ENCODE measurements around the gene DOP1A. TPM values are rescaled to one million over a fixed set of nuclear protein-coding genes. Genes with fewer than 3 reads are reported as not detected.

Gene DOP1A
- total and polyA plus RNA-seq, 2 of the 4 experiments (the other 2 are of a cell fraction) = 6.0 to 32.4 TPM

GRCh38 chr6:83096791-83097190 lies 29.3 kb downstream of the DOP1A start:
- ChIA-PET CTCF (interaction anchor here (1.0 kb wide), 1 partner anchor 119 kb away, joined by 3 read pairs; no protein-coding TSS in a partner anchor), POLR2A (ENCODE audit: unreplicated experiment) (no interaction called here)
- H3K36me3 ChIP-seq (ENCODE audit: control insufficient read depth, insufficient read depth, low read length) = no peaks in the 10 kb centered on the region
- intact Hi-C loops (cut with micrococcal nuclease) = no loop called here
- no peak overlapping the region for H2BK15ac ChIP-seq (ENCODE audit: low read depth, low read length)
- H3K18ac ChIP-seq (ENCODE audit: low read depth, low read length) = no peak overlapping the region
- no peaks in the 10 kb centered on the region for H3K27me3 ChIP-seq (ENCODE audit: control insufficient read depth, insufficient read depth, low read length)
- no peaks in the 10 kb centered on the region; the same call in 1 of the 2 replicates for H3K4me1 ChIP-seq (ENCODE audit: control insufficient read depth, insufficient read depth, low read length)
- WGBS, 2 experiments (ENCODE audit: extremely low coverage in 2 of 2, insufficient read length in 1 of 2) = no CpG with 5 or more reads among the region's 2 CpGs
- H4K8ac ChIP-seq (ENCODE audit: low read depth in 2 of 2, low read length in 2 of 2) = no peak overlapping the region
- H2AK5ac ChIP-seq (ENCODE audit: low read depth, low read length) = no peak overlapping the region
- H3K9me1 ChIP-seq (ENCODE audit: insufficient read depth, low read length) = no peaks in the 10 kb centered on the region
- H3K4me3 ChIP-seq (ENCODE audit: insufficient read depth, low read depth, low read length) = no peak overlapping the region
- no peak overlapping the region for H3K9ac ChIP-seq (ENCODE audit: low read depth, low read length)
- H3K27ac ChIP-seq (ENCODE audit: insufficient read depth, low read length) = no peak overlapping the region
- H3K79me1 ChIP-seq (ENCODE audit: low read depth in 1 of 2, low read length in 2 of 2) = peaks cover 8 to 19% of the 10 kb centered on the region in 2 experiments; a peak in 3 of 4 replicates
- no peak overlapping the region for H2BK20ac ChIP-seq (ENCODE audit: low read depth, low read length)
- no peaks in the 10 kb centered on the region for H3K9me3 ChIP-seq (ENCODE audit: control insufficient read depth, insufficient read depth, low read length)
- H3K4ac ChIP-seq (ENCODE audit: low read depth, low read length) = no peak overlapping the region
- dilution Hi-C loops (cut with HindIII; ENCODE audit: low sequenced_read_pairs, unreplicated experiment) = no loop called here
- BruUV-seq (replicated peaks) = no TSS peak
- no peak overlapping the region for H3K14ac ChIP-seq (replicated peaks; ENCODE audit: low read depth, low read length)
- no peak overlapping the region for H2AFZ ChIP-seq (replicated peaks; ENCODE audit: low read length, poor library complexity)
- peaks cover 3% of the 10 kb centered on the region; the same call in 1 of the 2 replicates for H4K20me1 ChIP-seq (ENCODE audit: insufficient read depth, low read length)
- H2BK5ac ChIP-seq (ENCODE audit: low read depth, low read length, poor library complexity, severe bottlenecking) = no peak overlapping the region
- H3K56ac ChIP-seq (ENCODE audit: extremely low read depth, insufficient read depth, low read length) = no peak overlapping the region
- DNase-seq = peak; percentile 32
- no peak overlapping the region for H4K5ac ChIP-seq (ENCODE audit: low read depth, low read length)
- H3K4me2 ChIP-seq (ENCODE audit: low read depth, low read length) = peak overlapping the region; percentile 2; the same call in 1 of the 2 replicates
- no peak overlapping the region for H2BK120ac ChIP-seq (ENCODE audit: low read depth, low read length)
- H2AK9ac ChIP-seq (replicated peaks; ENCODE audit: low read depth, low read length, poor library complexity) = no peak overlapping the region
- in situ Hi-C loops (cut with MboI; ENCODE audit: low sequenced_read_pairs) = no loop called here
- H4K91ac ChIP-seq (ENCODE audit: insufficient read depth, low read depth, low read length) = no peak overlapping the region
- TF ChIP-seq BHLHE40 (IDR thresholded peaks at IDR 0.05; ENCODE audit: low read depth, low read length) = no peak
- H3K23ac ChIP-seq (ENCODE audit: low read depth, low read length) = no peak overlapping the region
- peak; percentile 42 for ATAC-seq (ENCODE audit: low read depth)

All from IMR-90 (cell line).